C4-2B (cell line): ENCODE measurements around the gene GPR158.

Experiments
- CTCF ChIP-seq: fragments of 450-650 bp; conservative IDR thresholded peaks from 2 replicates; pipeline ENCODE4 v1.5.1; 2017; ENCODE audit warnings: mild to moderate bottlenecking
- ZFX ChIP-seq: fragments of 450-650 bp; IDR thresholded peaks from 2 replicates; pipeline ENCODE4 v1.6.1; 2017

- no peak for TF ChIP-seq CTCF
- TF ChIP-seq ZFX: no peak
Observed at GRCh38 chr10:25356609-25357008, 181.8 kb downstream of the GPR158 start.
